Endothelial cell of umbilical vein (primary cell): ENCODE data around the gene MEA1. TPM values are rescaled to one million over a fixed set of nuclear protein-coding genes. Genes with fewer than 3 reads are reported as not detected.

Experiments
- BruUV-seq: library from RNA; stranded (reverse); fragments of 400-500 nt; replicated peaks from 2 replicates; lab custom pipeline; 2021; lab: Mats Ljungman, UMichigan
- CTCF ChIA-PET: fragments of 300-600, 350-600 bp; sonication (Branson Sonifier 250); formaldehyde crosslinking; loops from one replicate; lab custom pipeline; 2021; ENCODE audit warnings: antibody characterized with exemption, inconsistent platforms; lab: Charles Lee
- POLR2A ChIA-PET: fragments of 300-600, 350-600 bp; sonication (Branson Sonifier 250); formaldehyde crosslinking; loops from one replicate; lab custom pipeline; 2021; ENCODE audit warnings: antibody characterized with exemption, inconsistent platforms; lab: Charles Lee
- DNase-seq: peaks from one replicate; pipeline ENCODE4 v3.0.0-alpha.2; 2011; ENCODE audit warnings: low read depth, low spot score
- FAIRE-seq: peaks from 2 replicates; lab custom pipeline; 2011; peaks lifted over from hg19 to GRCh38; lab: Jason Lieb, UNC
- H2AFZ ChIP-seq: 2 replicates; pipeline ENCODE4 v1.6.0; 2012; ENCODE audit warnings: low read depth, low read length, control low read depth, inconsistent platforms
- H3K27ac ChIP-seq: 2 replicates; pipeline ENCODE4 v1.5.1; 2011; ENCODE audit warnings: low read depth, mild to moderate bottlenecking, control low read depth, low read length, moderate library complexity; ENCODE audit not compliant: insufficient read depth
- H3K27me3 ChIP-seq, 2 experiments: 2 replicates each; pipeline versions ENCODE4 v1.6.0 to v1.6.1; 2011; ENCODE audit warnings: low read length in 2 of 2, mixed read lengths in 1 of 2; ENCODE audit not compliant: control insufficient read depth in 2 of 2, insufficient read depth in 2 of 2
- H3K36me3 ChIP-seq, 2 experiments: 2 replicates in 1 of 2; 3 replicates in 1 of 2; pipeline ENCODE4 v1.5.1; 2011; ENCODE audit warnings: low read length in 2 of 2, mild to moderate bottlenecking in 1 of 2, moderate library complexity in 1 of 2; ENCODE audit not compliant: control insufficient read depth in 2 of 2, insufficient read depth in 2 of 2; ENCODE audit errors: extremely low read depth in 1 of 2
- H3K4me1 ChIP-seq: 3 replicates; pipeline ENCODE4 v1.5.1; 2011; ENCODE audit warnings: mild to moderate bottlenecking, low read length; ENCODE audit not compliant: control insufficient read depth, insufficient read depth; ENCODE audit errors: extremely low read depth
- H3K4me2 ChIP-seq: 2 replicates; pipeline ENCODE4 v1.6.1; 2011; ENCODE audit warnings: low read length, control low read depth, mixed read lengths; ENCODE audit not compliant: insufficient read depth
- H3K4me3 ChIP-seq, 3 experiments: fragments of 200-600 bp in 1 of 3; sonication (generic), shearing (Covaris generic) in 1 of 3; replicated peaks in 1 of 3; 2 replicates each; pipeline ENCODE4 v1.5.1; 2011 to 2016; ENCODE audit warnings: control low read depth in 3 of 3, low read length in 3 of 3, mild to moderate bottlenecking in 2 of 3, inconsistent platforms in 1 of 3, low read depth in 1 of 3, moderate library complexity in 1 of 3; ENCODE audit not compliant: insufficient read depth in 1 of 3
- H3K79me2 ChIP-seq: 2 replicates; pipeline ENCODE4 v1.6.0; 2012; ENCODE audit warnings: low read length, inconsistent platforms; ENCODE audit not compliant: control insufficient read depth, insufficient read depth
- H3K9ac ChIP-seq: replicated peaks from 2 replicates; pipeline ENCODE3; 2011; ENCODE audit warnings: low read length, control low read depth; ENCODE audit not compliant: insufficient read depth; ENCODE audit errors: extremely low read depth
- H3K9me1 ChIP-seq: replicated peaks from 3 replicates; pipeline ENCODE4 v1.6.0; 2011; ENCODE audit warnings: mild to moderate bottlenecking, low read length; ENCODE audit not compliant: control insufficient read depth, insufficient read depth; ENCODE audit errors: extremely low read depth
- H3K9me3 ChIP-seq: replicated peaks from 2 replicates; pipeline ENCODE4 v1.5.1; 2012; ENCODE audit warnings: low read length, inconsistent platforms; ENCODE audit not compliant: control insufficient read depth, insufficient read depth
- H4K20me1 ChIP-seq: replicated peaks from 2 replicates; pipeline ENCODE3; 2011; ENCODE audit warnings: mild to moderate bottlenecking, low read length; ENCODE audit not compliant: control insufficient read depth, insufficient read depth; ENCODE audit errors: extremely low read depth
- EZH2 ChIP-seq: IDR thresholded peaks from 2 replicates; pipeline ENCODE4 v1.6.1; 2012; ENCODE audit warnings: borderline replicate concordance, low read depth, mild to moderate bottlenecking, moderate library complexity, low read length, inconsistent platforms; ENCODE audit not compliant: severe bottlenecking
- FOS ChIP-seq: IDR thresholded peaks from 2 replicates; pipeline ENCODE4 v1.6.1; 2011; ENCODE audit warnings: mild to moderate bottlenecking, low read length, moderate library complexity, borderline replicate concordance; ENCODE audit not compliant: insufficient read depth
- GATA2 ChIP-seq: IDR thresholded peaks from 2 replicates; pipeline ENCODE4 v1.7.0; 2011; ENCODE audit warnings: low read depth, mild to moderate bottlenecking, moderate library complexity, mixed read lengths, low read length; ENCODE audit not compliant: insufficient read length, insufficient read depth
- JUN ChIP-seq: IDR thresholded peaks from 2 replicates; pipeline ENCODE4 v1.6.1; 2011; ENCODE audit warnings: borderline replicate concordance, low read depth; ENCODE audit not compliant: insufficient read length, insufficient read depth
- MYC ChIP-seq: IDR thresholded peaks from one replicate; pipeline ENCODE4 v1.6.1; 2011; ENCODE audit warnings: mild to moderate bottlenecking, low read depth, low read length
- POLR2A ChIP-seq: IDR thresholded peaks from 2 replicates; pipeline ENCODE4 v1.6.1; 2012; ENCODE audit warnings: low read depth, mild to moderate bottlenecking, control low read depth, low read length
- POLR2AphosphoS5 ChIP-seq: IDR thresholded peaks from 2 replicates; pipeline ENCODE4 v1.6.1; 2012; ENCODE audit warnings: low read depth, mild to moderate bottlenecking, control low read depth, low read length, moderate library complexity; ENCODE audit not compliant: insufficient read depth
- dilution Hi-C: fragments of 300-500 bp; cut with MboI; formaldehyde crosslinking; loops from one replicate; pipeline ENCODE4 v1.15.0; 2019; ENCODE audit warnings: low sequenced_read_pairs; ENCODE audit not compliant: extremely low pct_ligation_motif_present
- intact Hi-C: fragments of 100-400 bp; cut with micrococcal nuclease; formaldehyde crosslinking; loops from one replicate; pipeline ENCODE4 v1.10.0; 2022
- polyA plus RNA-seq, 4 experiments: library from polyadenylated mRNA; depleted of rRNA in 3 of 4; stranded (reverse) in 3 of 4; unstranded in 1 of 4; fragments of >200 nt; gene quantifications; 2 replicates each; pipeline versions ENCODE4 v1.2.1 to v1.2.3, GENCODE V29; 2011 to 2012; ENCODE audit warnings: missing spikeins in 1 of 4
- total RNA-seq: library from RNA; stranded (reverse); gene quantifications from 2 replicates; pipeline ENCODE4 v1.2.3, GENCODE V29; 2021
- TF ChIP-seq, protein P1 (sequence below): IDR thresholded peaks from 2 replicates; pipeline ENCODE4 v1.6.1; 2011; ENCODE audit not compliant: insufficient read depth, insufficient read length
- TF ChIP-seq, protein P2 (sequence below), 2 donors: IDR thresholded peaks; 1 replicate in 1 of 2; 2 replicates in 1 of 2; pipeline ENCODE4 v1.5.1; 2011; ENCODE audit warnings: low read length in 2 of 2, mild to moderate bottlenecking in 2 of 2, moderate library complexity in 2 of 2, control low read depth in 1 of 2, inconsistent platforms in 1 of 2, low read depth in 1 of 2; ENCODE audit not compliant: insufficient read depth in 1 of 2; ENCODE audit errors: extremely low read depth in 1 of 2

MEA1 gene
- total and polyA plus RNA-seq, 2 donors (not counting 3 experiments of a cell fraction or from before 2014, with no cell fraction given): 62.5 to 69.5 TPM

DNA sequence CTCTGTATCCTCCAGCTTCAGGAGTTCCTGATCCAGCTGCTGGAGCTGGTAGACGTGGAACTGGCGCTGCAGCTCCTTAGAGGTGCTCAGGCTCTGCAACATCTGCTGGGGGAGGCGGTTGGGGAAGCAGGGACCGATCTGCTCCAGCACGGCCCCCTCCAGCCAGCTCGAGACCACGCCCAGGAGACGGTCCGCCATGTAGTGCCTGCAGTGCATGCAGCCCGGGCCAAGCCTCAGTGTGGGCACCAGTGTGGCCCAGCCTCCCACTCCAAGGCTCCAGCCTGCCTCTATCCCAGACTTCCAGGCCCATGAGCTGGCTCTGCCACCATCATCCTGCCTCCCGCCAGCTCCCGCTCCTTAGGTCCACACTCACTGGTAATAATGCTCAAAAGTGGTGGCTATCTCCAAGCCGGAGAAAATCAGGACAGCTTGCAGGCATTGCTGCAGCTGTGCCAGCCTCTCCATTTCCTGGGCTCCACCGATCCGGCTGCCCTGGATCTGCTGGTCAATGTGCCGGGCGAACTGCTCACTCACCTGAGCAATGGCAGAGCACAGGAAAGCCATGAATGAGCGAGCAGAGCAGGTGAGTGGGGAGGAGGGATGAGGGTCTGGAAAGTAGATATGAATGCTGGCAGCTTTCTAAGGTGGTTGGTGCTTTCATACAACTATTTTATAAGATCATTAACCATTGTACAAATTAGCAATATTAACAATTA lies 27.0 kb upstream of the MEA1 start:
- no peak for FAIRE-seq
- H3K36me3 ChIP-seq: peaks cover 5 to 55% of the 10 kb centered on the region in 2 experiments
- H3K27ac ChIP-seq: no peak overlapping the region
- H4K20me1 ChIP-seq: no peaks in the 10 kb centered on the region
- no peaks in the 10 kb centered on the region for H3K27me3 ChIP-seq
- H3K9me3 ChIP-seq: no peaks in the 10 kb centered on the region
- dilution Hi-C loops (no loop called here), intact Hi-C loops (no loop called here)
- no peak for DNase-seq
- H3K4me2 ChIP-seq: no peak overlapping the region
- TF ChIP-seq POLR2AphosphoS5: no peak
- TF ChIP-seq, protein P1, sequence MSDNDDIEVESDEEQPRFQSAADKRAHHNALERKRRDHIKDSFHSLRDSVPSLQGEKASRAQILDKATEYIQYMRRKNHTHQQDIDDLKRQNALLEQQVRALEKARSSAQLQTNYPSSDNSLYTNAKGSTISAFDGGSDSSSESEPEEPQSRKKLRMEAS: no peak
- TF ChIP-seq POLR2A: no peak
- BruUV-seq: no TSS peak
- no peak overlapping the region for H3K9ac ChIP-seq
- no peak overlapping the region for H2AFZ ChIP-seq
- H3K4me1 ChIP-seq: no peaks in the 10 kb centered on the region
- no peaks in the 10 kb centered on the region for H3K79me2 ChIP-seq
- POLR2A ChIA-PET: no interaction called here
- CTCF ChIA-PET: interaction anchor here (0.6 to 1.2 kb wide), 2 partner anchors 9 to 259 kb away, joined by 3 read pairs; partner anchors contain the start of gene BICRAL
- H3K4me3 ChIP-seq: no peak overlapping the region
- no peaks in the 10 kb centered on the region for H3K9me1 ChIP-seq

DNA sequence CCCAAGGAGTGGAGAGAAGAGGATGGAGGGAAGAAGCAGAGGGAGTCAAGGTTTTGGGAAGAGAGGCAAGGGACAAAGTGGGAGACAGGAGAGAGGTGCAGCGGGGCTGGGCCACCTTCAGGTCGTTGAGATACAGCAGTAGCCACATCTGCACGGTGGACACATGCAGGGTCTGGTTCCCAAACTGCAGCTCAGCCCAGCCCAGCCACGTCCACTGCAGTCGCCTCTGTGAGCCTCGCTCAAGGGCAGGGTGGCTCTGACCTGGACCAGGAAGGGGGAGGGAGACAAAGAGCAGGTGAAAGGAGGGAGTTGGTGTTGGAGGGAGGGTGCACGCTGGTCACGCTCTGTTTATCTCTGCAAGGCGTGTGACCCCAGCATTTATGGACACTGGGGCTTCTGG lies 25.0 kb upstream of the MEA1 start:
- DNase-seq (no peak), FAIRE-seq (no peak)
- Histone ChIP-seq H3K27ac (no peak overlapping the region), H3K27me3 (no peaks in the 10 kb centered on the region), H3K4me3 (no peak overlapping the region), H2AFZ (no peak overlapping the region), H3K9me1 (no peaks in the 10 kb centered on the region), H3K4me2 (no peak overlapping the region), H3K79me2 (no peaks in the 10 kb centered on the region), H3K36me3 (peaks cover 5 to 50% of the 10 kb centered on the region in 2 experiments), H3K9me3 (no peaks in the 10 kb centered on the region), H3K4me1 (no peaks in the 10 kb centered on the region), H3K9ac (no peak overlapping the region), H4K20me1 (no peaks in the 10 kb centered on the region)
- CTCF ChIA-PET: no interaction called here
- POLR2A ChIA-PET: no interaction called here
- BruUV-seq: no TSS peak
- dilution Hi-C loops (no loop called here), intact Hi-C loops (no loop called here)
- TF ChIP-seq GATA2: no peak
- no peak for TF ChIP-seq FOS
- TF ChIP-seq, protein P2, sequence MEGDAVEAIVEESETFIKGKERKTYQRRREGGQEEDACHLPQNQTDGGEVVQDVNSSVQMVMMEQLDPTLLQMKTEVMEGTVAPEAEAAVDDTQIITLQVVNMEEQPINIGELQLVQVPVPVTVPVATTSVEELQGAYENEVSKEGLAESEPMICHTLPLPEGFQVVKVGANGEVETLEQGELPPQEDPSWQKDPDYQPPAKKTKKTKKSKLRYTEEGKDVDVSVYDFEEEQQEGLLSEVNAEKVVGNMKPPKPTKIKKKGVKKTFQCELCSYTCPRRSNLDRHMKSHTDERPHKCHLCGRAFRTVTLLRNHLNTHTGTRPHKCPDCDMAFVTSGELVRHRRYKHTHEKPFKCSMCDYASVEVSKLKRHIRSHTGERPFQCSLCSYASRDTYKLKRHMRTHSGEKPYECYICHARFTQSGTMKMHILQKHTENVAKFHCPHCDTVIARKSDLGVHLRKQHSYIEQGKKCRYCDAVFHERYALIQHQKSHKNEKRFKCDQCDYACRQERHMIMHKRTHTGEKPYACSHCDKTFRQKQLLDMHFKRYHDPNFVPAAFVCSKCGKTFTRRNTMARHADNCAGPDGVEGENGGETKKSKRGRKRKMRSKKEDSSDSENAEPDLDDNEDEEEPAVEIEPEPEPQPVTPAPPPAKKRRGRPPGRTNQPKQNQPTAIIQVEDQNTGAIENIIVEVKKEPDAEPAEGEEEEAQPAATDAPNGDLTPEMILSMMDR (IDR thresholded peaks at IDR 0.05; ENCODE audit: extremely low read depth in 1 of 2, insufficient read depth in 1 of 2, low read depth in 1 of 2, low read length in 2 of 2): no peak
- no peak for TF ChIP-seq JUN
- no peak for TF ChIP-seq EZH2
- TF ChIP-seq POLR2AphosphoS5: no peak
- no peak for TF ChIP-seq MYC
- no peak for TF ChIP-seq POLR2A
- TF ChIP-seq, protein P1: no peak
